GM21381 (cell line): Measurements from ENCODE around the gene SMPD3.

Experiments
- ATAC-seq: cut with Tn5 transposase; IDR thresholded peaks from one replicate; pipeline ENCODE4 v1.9.1; 2021; ENCODE audit warnings: mild to moderate bottlenecking, moderate library complexity; ENCODE audit not compliant: unreplicated experiment

The SMPD3 gene

DNA sequence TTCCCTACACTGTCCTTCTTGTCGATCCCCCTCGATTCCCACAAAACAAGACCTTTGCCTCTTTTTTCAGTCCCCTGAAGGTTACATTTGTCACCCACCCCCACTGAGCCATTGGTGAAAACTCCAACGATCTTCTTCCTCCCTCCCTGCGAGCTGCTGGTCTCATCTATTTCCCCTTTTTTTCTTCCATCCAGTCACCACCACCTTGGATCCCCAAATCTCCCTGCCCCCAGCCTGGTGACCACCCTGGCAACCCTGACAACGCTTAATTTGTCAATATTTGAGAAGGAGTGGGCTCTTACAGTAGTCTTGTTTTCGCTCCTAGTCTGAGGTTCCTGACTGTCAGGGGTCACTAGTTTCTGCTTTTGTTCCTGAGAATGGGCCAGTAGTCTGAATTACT is 62.9 kb downstream of the SMPD3 start:
- no peak for ATAC-seq

DNA sequence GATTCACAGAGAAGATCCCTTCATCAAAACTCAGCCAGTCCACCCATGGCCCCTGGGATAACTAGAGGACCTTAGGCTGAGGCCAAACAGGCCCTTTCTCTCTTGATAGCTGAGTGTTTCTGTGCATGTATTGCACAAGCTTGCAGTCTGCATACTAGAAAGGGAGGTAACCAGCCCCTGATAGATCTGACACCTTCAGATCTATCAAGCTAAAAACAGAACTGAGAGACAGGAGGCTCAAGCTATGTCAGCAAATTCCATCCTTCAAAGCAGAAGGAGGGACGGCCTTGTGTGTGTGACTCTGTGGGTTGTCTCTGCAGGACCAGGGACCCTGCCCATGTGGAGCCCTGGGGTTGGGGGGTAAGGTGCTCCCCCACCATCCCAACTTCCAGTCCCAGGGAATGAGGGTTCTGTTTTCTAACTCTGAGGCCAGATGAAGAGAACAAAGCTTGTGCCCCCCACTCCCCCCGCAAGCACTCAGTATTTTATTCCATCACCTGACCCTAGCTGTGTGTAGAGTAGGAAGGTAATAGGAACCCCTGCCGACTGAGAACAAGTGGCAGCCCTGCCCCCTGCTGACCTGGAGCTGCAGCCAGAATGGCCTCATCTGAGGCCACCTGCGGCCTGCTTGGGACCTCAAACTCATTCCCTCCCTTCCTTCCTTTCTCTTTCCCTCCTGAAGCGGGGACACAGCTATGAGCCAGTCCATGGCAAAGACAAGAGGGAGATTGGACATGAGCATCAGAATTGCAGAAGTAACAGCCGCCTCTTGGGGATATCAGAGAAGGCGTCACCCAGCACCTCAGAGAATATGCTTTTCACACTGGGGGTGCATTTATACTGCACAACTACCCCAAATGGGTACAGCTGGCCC is 63.8 kb downstream of the SMPD3 start:
- no peak for ATAC-seq

DNA sequence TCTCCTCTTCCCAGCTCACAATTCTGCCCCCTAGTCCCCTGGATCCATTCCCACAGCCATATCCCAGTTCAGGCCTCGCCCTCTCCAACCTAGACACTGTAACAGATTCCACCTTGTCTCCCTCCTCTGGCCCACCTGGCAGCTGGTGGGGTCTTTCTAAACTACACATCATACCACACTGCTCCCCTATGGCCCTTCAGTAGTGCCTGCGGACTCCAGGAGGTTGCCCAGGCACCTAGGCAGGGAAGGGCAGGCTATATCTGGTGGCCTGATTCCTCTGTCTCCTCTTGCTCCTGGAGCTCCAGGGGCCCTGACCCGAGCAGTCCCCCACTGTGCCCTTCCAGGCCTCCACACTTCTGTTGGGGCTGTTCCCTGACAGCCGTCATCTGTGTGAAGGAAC is 64.5 kb downstream of the SMPD3 start:
- no peak for ATAC-seq

DNA sequence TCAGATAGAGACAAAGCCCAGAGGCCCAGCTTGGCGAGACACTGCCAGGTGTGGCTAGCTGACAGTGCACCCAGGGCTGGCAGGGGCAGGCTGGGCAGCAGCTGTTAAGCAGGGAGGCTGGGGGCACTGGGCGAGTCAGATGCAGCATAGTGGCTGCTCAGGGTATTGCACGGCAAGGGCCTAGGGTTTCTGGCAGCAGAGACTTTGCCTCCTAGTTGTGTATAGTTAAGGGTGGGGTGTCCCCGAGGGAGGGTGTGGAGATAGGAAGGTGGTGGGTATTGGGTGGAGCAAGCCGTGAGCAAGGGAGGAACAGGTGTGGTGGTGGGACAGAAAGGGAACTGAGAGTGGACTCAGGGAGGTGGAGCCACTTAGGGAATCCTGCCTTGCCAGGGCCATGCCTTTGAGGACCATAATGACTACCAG is 66.0 kb downstream of the SMPD3 start:
- ATAC-seq, result no peak

DNA sequence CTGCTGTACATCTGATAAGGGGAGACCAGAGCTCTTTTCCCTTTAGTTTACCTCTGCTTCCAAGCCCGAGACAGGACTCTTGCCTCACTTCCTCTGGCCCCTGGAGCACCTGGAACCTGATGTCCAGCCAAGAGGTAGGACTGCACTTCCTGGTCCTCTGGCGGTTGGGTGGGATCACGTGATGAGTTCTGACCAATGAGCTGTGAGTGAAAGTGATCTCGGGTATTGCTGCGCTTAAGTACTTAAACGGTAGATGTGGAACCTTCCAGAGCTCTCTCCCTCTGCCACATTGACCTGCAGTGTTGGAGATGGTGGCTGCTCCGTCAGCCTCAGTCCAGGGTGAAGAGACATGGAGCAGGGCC is 67.0 kb downstream of the SMPD3 start:
- ATAC-seq, result no peak

DNA sequence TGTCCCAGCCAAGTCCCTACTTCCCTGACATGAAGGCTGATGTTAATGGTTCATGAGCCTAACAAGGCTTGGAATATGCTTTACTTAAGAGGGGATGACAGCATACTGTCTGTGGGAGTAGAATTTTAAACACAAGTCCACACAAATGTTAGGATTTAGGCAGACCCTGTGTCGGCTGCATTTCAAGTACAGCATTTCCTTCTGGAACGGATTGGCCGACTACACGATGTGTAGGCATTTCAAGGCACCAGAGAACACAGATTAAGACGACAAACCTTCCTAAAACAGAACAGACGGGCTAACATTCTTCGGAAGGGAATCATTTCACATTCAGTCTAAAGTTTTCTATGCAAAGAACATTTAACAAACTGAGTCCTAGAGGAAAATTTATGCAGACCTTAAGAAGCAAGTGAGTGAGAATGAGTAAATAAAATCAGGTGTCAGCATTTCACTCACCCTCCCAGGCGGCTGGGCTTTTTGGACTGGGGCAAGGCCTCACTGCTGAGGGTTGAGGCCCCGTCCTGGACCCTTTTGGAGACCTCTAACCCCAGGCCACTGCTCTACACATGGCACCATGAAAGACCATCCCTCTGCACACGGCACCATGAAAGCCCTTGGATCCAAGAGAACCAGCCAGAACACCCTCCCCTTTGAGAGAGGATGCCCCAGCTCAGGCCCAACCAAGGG is 67.5 kb downstream of the SMPD3 start:
- ATAC-seq, result no peak

DNA sequence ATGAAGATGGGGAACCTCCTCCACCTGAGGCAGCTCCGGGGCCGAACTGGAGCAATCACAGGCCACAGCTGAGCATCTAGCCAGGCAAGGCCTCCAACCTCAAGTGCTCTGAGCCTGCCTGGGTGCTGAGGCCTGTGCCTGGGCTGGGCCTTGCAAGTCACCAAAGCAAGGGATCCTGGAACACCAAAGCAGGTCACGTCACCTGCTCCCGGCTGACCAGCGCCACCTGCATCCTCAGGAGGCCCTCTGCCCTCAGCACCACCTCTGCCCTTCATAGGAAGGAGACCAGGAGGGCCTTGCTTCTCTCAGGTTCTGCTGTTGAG is 68.0 kb downstream of the SMPD3 start:
- no peak for ATAC-seq

DNA sequence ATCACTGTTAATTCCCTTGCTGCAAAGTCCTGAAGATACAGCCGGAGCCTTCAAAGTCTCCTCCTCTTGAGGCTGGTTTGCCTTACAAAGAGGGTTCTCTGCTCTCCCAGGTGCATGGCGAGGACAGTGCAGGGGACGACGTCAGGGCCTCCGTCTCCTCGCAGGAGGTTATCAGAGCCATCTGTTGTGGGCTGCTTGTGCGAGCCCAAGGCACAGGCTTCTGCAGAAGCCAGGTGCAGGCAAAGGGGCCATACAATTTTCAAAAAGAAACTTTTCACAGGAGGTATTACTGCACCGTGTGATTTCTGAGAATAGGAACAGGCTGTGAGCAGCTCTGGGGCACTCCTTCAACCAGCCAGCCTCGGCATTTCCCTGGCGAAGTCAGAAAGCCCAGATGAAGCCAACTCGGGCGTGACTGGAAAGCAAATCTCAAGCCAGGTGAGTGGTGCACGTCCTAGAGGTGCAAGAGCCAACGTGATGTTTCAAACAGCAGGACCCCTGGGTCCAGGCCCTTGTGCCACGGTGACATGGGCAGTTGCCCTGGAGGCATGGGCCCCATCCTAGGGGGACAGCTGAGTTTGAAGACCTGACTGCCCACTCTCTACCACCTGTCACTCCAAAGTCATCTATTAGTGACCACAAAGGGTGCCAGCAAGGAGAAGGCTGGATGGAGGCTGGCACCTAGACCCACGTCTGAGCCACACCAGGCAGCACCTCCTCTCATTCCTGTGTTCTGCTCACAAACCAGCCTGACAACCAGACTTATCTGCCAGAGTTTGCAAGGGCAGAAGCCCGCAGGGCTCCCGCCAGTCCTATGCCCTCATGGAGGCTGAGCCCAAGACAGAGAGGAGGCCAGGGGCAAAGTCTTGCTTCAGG is 68.6 kb downstream of the SMPD3 start:
- ATAC-seq, result no peak

DNA sequence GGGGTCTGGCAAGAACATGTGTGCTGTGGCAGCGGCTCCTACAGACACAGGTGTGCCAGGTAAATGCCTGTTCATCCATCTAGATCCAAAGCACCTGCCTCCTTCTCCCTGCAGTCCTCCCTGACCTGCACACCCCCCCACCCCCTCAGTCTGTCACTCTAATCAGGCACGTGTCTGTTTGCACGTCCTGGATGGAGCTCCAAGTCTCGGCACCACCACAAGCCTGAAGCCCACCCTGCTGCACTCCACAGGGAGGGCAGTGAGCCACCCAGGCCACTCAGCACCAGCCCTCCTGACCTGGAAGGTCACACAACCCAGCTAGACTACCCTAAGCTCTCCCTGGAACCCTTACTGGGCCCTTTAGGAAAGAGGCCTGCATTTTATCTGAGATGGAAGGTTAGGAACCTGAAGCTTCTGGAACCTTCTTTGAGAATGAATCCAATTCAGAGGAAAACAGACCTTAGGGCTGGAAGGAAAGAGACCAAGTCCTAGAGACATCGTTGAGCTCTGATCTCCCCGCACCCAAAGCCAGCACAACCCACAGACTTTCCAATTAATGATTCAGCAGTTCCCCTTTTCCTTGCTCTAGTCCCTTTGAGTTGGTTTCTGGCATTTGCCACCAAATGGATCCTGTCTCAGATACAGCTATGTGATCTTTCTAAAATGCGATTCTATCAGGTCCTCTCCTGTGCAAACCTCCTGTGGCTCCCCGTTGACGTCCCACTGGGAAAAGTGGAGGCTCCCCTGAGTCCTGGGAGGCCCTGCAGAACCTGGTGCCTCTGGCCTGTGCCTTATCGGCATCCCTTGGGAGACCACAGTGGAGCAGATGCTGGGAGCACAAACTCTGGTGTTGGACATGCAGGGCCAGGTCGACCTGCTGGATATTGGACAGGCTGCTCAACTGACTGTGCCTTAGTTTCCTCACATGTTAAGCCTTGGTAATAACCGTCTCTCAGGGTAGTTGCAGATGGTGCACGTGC is 69.6 kb downstream of the SMPD3 start:
- no peak for ATAC-seq

DNA sequence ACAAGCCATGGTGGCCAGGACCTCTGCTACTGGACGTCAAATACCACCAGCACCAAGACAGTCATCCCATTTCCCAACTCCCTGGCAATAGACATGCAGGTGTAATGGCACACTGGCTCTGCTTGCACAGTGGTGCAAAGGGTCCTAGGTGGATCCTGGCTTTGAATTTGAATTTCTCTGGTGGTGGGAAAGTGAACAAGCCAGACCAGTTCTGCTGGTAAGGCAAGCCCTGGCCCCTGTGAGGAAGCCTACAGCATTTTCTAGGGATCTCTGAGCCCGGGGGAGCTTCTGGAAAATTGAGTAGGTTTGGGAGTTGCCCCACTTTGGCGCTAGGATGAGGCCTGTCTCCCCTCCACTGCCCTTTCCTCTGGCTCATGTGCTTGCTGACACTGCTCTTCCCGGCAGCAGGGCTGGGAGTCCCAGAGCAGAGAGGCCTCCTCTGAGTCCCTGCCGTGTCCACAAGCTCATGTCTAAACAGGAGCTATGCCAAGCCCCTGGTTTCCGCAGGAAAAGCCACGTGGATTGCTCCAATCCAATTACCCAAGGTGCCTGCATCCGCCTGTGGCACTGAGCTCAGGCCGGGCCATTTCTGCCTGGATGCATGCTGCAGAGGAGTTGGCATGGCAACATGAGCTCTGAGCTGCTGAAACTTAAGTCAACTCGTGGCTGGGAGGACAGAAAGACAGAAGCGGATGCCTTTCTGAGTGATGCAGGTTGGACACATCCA is 70.5 kb downstream of the SMPD3 start:
- ATAC-seq, result no peak

DNA sequence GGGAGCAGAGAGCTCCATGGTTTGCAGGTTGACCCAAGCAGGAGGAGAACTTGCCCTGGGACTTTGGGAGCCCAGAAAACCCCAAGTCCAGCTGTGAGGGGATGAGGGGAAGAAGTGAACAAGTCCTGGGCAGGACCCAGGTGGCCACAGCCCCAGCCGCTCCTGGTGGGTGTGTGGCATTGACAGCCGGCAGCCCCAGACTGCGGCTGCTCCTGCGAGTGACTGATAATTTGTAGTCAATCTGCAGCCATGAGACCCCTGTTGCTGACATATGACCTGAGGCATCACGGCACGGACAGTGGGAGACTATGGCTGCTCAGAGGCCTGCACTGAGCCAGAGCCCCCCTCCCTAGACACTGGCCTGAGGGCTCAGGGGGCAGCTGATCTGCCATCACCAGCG is 71.1 kb downstream of the SMPD3 start:
- ATAC-seq, result no peak

DNA sequence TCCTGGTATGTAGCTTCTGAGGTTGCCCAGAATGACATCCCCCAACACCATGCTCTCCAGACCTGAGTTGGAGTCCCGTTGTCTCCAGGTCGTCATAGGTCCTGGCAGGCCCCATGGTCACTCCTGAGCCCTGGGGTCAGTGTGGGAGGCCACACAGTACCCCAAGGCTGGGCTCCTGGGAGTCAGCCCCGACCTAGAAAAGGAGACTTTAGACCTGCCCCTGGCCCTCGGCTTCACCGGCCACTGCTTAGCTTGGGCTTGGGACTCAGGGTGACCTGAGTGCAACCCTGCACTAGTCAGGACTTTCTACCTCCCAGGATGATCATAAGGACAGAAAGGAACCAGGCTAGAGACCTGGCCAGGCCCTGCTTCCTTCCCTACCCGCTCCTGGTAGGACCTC is 71.7 kb downstream of the SMPD3 start:
- no peak for ATAC-seq

DNA sequence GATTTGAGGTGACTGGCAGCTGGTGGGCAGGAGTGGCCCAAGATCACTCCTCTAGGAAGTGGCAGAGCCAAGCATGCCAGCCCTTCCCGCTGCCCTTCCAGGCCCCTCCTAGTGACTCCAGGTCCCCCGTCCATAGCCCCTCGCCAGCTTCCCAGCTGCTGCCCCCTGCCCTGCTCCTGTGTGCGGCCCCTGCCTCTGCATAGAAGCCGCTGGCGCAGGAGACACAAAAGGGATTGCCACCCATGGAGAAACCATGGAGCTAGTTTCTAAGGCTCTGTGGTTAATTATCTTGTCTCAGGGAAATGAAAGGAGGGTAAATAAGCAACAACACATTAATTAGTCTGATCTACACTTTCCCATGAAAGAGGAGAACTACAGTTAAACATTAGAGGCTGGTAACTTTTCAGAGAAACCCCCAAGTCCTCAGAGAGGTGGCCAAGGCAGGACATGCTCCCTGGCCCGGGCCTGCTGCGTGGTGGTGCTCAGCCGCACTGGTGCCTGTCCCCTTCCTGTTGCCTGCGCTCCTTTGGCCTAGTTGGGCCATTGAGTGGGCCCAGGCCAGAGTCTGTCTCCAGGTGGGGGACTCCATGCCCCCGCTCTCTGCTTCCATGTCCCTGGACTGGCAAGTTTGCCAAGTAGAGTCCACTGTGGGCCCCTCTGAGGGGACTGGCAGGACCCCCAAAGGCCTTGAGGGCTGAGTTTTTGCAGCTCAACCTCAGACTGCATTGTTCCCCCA is 72.3 kb downstream of the SMPD3 start:
- ATAC-seq, result no peak

DNA sequence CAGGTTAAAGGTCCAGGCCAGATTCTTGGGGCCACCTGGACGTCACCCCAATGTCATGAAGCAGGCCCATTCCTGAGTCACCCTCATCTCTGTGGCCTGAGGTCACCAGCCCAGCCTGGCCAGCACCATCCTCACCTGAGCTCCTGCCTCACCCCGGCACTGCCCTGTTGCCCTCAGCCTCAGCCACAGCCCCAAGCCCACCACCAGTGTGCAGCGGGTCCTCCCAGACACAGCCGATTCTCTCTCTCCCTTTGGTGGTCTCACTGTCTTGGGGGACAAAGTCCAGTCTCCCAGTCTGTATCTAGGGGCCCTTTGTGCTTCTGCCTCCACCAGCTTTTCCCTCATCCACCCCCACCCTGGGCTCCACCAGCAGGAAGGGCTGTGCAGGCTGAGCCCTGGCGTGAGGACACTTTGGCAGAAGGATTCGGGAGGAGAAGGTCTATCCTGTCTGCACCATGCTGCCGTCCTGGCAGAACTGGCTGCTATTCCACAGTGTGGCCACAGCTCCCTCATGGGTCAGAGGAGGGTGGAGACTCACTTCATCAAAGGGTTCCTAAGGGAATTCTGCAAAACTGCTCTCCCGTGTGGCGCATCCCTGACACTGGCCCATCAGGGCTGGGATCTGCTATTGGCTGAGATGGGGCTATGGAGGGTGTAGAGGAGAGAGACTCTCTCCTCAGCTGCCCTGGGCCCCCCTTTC is 73.2 kb downstream of the SMPD3 start:
- ATAC-seq, result no peak

DNA sequence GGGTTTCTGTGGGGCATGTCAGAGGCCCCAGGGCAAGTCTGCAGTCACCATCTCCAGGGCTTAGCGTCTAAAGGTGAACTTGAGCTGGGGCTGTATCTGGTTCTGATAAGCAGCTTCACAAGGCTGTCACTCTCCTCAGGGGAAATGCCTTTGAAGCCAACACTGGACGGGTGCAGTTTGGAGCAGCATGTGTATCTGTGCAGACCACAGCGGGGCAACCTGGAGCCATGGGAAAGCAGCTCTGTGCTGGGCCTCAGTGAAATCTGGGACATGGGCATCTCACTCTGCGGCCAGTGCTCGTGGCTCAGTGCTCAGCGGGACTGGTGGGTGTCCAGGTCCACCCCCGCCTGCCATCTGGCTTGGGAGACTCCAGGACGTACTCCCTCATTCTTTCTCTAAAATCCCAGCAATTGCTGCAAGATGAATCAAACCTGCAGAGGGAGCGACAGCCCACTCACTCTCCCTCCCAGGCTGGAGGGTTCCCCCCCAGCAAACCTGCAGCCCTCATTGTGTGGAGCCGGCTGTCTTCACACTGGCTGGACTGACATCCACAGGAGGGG is 74.0 kb downstream of the SMPD3 start:
- ATAC-seq, result no peak

DNA sequence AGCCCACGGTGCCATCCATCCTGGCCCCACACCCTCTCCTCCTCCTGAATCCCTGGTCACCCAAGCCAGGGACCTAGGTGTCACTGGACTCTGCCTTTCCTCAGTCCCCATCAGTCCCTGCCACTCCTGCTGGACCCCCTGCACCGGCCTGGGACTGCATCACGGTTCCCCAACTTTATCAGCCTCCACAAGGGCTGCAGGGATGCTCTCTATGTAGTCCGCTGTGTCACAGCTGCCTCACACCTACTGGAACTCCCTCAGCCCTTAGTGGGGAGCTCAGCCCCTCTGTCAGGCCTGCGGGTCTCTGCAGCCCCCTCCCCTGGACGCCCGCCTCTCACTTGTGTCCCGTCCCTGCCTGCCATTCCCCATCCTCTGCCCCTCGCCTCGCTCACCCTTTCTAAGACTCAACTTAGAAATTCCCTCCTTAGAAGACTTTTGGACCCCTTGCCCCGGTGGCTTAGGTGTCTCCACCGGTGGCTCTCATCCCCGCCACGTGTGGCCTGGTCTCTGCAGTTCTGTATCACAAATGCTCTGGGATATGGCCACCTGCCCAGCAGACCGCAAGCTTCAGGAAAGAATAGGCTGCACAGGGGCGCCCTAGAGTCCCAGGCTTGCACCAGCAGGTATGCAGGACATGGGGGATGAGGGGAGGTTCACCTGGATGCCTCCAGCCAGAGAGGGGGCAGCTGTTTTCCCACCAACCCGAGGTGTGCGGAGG is 74.6 kb downstream of the SMPD3 start:
- no peak for ATAC-seq

DNA sequence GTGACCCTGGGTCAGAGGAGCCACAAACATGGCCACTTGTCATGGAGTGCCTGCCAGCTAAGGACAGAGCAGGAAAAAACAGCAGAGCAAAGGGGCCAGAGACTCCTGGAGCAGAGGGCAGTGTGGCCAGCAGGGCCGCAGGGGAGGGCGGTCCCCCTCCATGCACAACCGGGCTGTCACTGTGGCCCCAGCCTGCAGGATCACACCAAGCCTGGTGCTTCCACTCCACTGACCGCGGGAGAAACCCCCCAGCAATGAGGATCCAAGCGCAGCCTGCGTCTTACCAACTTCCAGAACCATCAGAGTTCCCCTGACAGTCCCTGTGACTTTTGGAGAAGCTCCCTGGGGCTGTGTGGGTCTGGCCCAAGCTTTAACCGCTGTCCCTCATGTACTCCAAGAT is 75.5 kb downstream of the SMPD3 start:
- ATAC-seq, result no peak

DNA sequence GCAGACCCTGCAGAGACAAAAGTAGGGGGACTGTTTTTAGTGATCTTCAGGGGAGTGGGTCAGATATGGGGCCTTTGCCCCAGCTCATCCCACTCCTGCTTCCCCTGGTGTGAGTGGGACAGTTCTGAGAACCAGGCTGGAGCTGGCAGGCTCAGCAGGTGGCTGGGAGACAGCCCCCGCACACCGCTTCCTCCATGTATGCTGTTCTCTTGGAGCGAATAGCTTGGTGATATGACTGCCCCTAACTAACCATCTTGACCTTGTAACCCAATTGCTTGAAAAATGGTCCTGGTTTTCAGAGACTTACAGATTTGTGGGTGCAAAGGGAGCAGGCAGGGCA is 76.0 kb downstream of the SMPD3 start:
- ATAC-seq, result no peak
